GM12865 (cell line): ENCODE data around the gene GALNT2.

Experiments
- DNase-seq: peaks from one replicate; pipeline ENCODE4 v3.0.0; 2010; ENCODE audit warnings: low read depth
- H3K4me3 ChIP-seq: 2 replicates; pipeline ENCODE4 v1.5.1; 2011; ENCODE audit warnings: mild to moderate bottlenecking, low read depth, low read length, control low read depth
- TF ChIP-seq, protein P1 (sequence below): IDR thresholded peaks from 2 replicates; pipeline ENCODE4 v1.5.1; 2011; ENCODE audit warnings: low read length, control low read depth, low read depth, inconsistent platforms; ENCODE audit not compliant: insufficient read depth; ENCODE audit errors: missing control alignments

GALNT2 gene

DNA sequence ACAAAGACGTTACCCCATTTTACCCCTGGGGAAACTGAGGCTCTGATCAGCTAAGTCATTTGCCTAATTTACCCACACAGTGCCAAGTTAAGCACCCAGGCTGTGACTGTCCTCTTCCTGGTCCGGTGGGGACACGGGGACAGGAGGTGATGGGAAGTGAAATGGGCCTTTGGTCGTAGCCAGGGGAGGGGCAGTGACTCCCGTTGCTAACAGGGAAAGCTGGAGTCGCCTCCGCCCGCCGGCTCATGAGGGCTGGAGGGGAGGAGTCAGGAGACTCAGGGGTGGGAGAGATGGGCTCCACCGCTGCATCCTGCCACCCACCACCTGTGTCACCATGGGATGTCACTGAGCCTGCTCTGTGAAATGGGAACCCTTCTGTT is 219.8 kb downstream of the GALNT2 start:
- TF ChIP-seq, protein P1, sequence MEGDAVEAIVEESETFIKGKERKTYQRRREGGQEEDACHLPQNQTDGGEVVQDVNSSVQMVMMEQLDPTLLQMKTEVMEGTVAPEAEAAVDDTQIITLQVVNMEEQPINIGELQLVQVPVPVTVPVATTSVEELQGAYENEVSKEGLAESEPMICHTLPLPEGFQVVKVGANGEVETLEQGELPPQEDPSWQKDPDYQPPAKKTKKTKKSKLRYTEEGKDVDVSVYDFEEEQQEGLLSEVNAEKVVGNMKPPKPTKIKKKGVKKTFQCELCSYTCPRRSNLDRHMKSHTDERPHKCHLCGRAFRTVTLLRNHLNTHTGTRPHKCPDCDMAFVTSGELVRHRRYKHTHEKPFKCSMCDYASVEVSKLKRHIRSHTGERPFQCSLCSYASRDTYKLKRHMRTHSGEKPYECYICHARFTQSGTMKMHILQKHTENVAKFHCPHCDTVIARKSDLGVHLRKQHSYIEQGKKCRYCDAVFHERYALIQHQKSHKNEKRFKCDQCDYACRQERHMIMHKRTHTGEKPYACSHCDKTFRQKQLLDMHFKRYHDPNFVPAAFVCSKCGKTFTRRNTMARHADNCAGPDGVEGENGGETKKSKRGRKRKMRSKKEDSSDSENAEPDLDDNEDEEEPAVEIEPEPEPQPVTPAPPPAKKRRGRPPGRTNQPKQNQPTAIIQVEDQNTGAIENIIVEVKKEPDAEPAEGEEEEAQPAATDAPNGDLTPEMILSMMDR, result no peak
- no peak overlapping the region for H3K4me3 ChIP-seq
- DNase-seq, result no peak

DNA sequence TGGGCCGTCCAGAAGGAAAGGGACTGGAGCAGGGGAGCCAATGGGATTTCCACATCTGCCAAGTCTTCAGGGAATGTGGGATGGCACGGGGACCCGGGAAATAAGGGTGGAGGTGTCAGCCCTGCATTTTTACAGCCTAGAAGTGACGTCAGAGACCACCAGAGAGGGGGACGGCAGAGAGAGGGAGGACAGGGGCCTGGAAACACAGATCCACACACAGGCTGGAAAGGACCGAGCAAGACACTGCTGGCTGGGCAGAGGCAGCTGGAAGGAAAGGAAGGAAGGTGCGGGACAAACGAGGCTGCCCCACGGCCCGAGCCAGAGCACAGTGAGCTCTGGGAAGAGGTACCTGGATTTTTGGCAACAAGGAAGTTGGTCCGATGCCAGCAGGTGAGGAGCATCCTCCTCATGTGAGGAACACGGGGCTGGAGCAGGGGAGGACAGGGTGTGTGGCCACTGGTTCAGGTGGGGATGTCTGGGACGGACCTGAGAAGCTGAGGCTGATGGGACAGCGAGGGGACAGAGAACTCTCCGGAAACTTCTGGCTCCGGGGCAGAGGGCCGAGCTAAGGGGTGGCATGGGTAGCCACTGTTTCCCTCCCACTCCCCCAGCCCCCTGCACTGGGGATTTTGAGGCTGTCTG is 220.8 kb downstream of the GALNT2 start:
- no peak overlapping the region for H3K4me3 ChIP-seq
- TF ChIP-seq, protein P1, result no peak
- DNase-seq, result no peak

DNA sequence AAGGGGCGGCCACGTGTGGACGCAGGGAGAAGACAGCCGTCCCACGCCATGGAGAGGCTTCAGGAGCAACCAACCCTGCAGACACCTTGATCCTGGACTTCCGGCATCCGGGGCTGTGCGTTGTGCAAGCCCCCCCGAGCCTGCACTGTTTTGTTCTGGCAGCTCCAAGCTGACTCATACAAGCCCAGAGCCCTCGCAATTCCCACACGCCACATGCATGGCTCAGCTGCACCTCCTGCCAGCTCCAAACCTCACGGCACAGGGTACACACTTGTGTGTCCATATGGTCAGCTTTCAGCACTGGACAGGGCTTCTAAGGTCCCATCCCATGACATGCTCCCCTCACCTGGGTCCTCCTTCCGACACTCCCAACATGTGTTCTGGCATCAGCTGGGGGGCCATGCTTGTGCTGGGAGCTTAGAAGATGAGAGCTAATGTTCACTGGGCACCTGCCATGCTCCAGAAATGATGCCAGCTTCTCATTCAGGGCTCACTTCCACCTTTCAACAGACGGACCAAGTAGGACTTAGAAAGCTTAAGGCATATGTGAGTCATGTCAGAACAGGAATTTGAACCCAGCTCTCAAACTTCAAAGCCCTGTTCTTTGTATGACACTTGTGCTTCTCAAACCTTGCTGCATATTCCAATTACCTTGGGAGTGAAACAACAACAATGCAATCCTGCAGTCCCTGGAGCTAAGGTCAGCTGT is 221.8 kb downstream of the GALNT2 start:
- TF ChIP-seq, protein P1, result no peak
- H3K4me3 ChIP-seq, result no peak overlapping the region
- no peak for DNase-seq

DNA sequence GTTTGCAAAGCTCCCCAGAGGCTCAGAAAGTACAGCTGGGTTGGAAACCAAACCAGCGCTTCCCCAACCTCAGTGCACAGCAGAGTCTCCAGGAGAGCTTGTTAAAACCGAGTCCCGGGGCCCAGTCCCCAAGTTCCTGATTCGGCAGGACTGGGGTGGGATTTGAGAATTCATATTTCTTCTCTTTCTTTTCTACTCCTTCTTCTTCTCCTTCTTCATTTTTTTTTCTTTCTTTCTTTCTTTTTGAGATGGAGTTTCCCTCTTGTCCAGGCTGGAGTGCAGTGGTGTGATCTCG is 222.3 kb downstream of the GALNT2 start:
- TF ChIP-seq, protein P1, result no peak
- no peak for DNase-seq
- H3K4me3 ChIP-seq, result no peak overlapping the region

DNA sequence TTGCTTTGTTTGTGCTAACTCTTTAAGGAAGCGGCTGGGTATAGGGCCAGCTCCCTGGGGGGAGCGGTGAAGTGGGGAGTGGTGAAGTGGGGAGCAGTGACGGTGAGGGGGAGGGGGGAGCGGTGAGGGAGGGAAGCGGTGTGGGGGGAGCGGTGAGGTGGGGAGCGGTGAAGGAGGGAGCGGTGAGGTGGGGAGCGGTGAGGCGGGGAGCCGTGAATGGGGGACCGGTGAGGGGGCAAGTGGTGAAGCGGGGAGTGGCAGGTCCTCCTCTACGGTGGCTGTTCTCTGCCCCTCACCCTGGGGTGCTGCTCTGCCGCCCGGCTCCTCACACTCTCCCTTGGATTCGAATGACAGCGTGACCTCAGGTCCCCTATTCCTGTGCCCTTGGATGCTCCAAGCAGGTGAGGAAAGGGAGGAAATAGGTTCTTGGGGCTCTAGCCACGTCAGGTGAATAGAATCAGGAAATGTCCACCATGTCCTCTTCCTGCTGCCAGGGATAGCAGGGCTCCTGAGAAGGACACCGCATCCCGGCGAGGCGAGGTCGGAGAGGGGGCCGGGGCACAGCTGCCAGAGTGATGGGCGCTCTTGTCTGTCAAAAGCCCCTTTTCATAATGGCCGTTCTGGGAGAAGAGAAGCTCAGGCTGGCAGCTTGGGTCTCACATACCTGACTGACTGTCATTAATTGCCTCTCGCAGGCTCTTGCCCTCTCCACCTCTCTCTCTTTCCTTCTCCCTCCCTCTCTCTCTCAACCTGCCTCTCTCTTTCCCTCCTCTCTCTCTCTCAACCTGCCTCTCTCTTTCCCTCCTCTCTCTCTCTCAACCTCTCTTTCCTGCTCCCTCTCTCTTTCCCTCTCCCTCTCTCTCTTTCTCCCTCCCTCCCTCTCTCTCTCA is 224.9 kb downstream of the GALNT2 start:
- TF ChIP-seq, protein P1, result no peak
- no peak for DNase-seq
- no peak overlapping the region for H3K4me3 ChIP-seq

DNA sequence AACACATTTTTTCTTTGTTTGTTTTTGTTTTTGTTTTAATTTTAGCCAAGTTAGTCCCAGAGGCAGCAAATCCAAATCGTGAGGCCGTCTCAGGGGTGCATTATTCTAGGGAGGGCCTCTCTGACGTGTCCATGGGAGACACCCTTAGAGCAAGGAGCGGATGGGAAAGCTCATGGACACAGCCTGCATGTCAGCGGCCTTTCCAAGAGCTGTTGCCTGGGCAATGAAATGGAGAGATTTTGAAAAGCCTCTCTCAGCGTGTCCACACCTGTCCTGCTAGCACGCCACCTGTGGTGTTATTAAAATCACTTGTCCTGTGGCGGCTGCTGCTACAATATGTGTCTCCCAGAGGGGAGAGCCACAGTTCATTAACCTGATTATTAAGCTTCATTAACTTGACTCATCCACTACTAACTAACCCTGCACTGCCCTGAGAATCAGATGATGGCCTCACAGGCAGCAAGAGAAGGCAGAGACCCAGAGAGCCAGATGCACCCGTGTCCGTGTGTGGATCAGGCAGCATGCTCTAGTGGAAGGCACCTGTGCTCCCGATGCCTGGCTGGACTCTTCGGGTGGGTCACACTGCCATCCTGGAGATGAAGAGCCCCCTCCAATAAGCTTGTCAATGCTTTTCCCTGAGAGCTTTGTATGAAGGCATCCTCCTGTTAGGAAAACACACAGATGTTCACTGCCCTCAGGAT is 225.8 kb downstream of the GALNT2 start:
- DNase-seq, result no peak
- no peak overlapping the region for H3K4me3 ChIP-seq
- TF ChIP-seq, protein P1, result no peak
